Measurements from ENCODE around the gene C1orf115. TPM values are rescaled to one million over a fixed set of nuclear protein-coding genes. Genes with fewer than 3 reads are reported as not detected.

Gene C1orf115, protein sequence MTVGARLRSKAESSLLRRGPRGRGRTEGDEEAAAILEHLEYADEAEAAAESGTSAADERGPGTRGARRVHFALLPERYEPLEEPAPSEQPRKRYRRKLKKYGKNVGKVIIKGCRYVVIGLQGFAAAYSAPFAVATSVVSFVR
- 1 to 10 TPM in 6 of 8 experiments, under 1 TPM in 2; 0.46 to 8.6 (median 1.8) TPM for total RNA-seq

DNA sequence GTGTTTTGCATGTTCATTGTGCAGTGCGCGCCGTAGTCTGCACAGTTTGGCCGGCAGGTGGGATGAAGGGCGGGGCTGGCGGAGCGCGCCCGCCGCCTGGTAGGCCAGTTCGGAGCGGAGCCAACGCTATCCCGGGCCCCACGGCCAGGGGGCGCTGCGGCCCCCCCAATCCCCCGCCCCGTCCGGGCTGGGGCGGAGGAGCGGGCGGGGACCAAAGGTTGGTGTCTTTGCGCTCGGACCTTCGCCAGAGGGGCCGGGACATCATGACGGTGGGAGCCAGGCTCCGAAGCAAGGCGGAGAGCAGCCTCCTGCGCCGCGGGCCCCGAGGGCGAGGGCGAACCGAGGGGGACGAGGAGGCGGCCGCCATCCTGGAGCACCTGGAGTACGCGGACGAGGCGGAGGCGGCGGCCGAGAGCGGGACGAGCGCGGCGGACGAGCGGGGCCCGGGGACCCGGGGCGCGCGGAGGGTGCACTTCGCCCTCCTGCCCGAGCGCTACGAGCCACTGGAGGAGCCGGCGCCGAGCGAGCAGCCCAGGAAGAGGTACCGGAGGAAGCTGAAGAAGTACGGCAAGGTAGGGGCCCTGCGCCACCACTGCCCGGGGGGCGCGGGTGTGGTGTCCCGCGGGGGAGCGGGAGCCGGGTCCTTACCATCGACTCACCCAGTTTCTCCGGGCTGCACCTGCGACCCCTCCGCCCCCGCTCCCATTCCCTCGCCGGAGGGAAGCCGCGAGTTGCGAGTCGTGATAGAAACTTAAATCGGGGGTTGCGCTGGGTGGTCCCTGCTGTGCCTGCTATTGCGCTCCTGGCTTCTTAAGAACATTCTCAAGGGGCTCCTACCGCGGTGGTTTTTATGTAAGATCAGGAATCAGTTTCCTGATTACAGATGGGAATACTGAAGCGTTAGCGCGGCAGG, at the start of gene C1orf115:
Gene C1orf115, plus strand, starts transcription at position 224 of the 913 bp plus-strand sequence. Its CDS starts 40 bp downstream, at position 264.
- H3K27ac ChIP-seq, result no peak within 1 kb of the TSS
- in situ Hi-C loops (cut with MboI; ENCODE audit: low pct_unique_long_range_greater_than_20kb in 2 of 9, low sequenced_read_pairs in 9 of 9, unreplicated experiment in 9 of 9), result no loop called here
- H3K4me1 ChIP-seq (replicated peaks in 1 of 2), result peaks cover 0 to 7% of the 10 kb centered on the region in 2 donors
- peak; percentile 79 to 98 (median 96) for ATAC-seq (replicated peaks in 6 of 8)
- WGBS, 10 experiments, result 6 to 48% (median 15%) methylated on average over 2 to 36 of the region's 96 CpGs; no CpG with 5 or more reads in 2 of the 10 experiments
- peak within 1 kb of the TSS; percentile 55 to 84 (median 59) for H3K4me3 ChIP-seq

DNA sequence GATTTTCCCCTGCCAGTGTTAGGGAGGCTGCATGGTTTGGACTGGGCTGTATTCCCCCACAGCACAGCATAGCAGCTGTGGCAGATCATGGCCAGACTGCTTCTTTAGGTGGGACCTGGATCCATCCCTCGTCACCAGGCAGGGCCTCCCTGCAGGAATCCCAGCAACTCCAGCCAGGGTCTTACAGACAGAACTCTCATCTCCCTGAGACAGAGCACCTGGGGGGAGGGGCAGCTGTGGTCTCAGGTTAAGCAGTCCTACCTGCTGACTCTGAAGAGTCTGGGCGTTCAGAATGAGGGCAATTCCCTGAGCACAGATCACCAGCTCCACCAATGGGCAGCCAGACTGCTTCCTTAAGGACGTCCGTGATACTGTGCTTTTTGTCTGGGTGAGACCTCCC, 47.9 kb upstream of the C1orf115 start:
- H3K4me1 ChIP-seq (replicated peaks in 1 of 2), result no peaks in the 10 kb centered on the region
- no peak overlapping the region for H3K27ac ChIP-seq
- no peak overlapping the region for H3K4me3 ChIP-seq
- 60 to 100% (median 81%) methylated on average over 1 to 3 of the region's 4 CpGs; no CpG with 5 or more reads in 6 of the 10 experiments for WGBS, 10 experiments
- no peak for ATAC-seq (replicated peaks in 6 of 8)
- in situ Hi-C loops (cut with MboI; ENCODE audit: low pct_unique_long_range_greater_than_20kb in 2 of 9, low sequenced_read_pairs in 9 of 9, unreplicated experiment in 9 of 9), result no loop called here

DNA sequence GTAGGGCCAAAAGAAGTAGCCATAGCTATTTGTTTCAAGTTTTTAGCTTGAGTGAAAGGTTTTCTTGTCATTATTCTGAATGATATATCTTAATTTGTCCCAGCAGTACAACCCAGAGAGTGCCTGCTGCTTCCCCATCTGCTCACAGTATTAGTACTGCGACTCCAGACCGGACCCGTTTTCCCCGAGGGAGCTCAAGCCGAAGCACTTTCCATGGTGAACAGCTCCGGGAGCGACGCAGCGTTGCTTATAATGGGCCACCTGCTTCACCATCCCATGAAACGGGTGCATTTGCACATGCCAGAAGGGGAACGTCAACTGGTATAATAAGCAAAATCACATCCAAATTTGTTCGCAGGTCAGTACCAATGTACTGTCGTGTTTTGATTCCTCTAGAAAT, 37.2 kb upstream of the C1orf115 start:
- Histone ChIP-seq H3K27ac (no peak overlapping the region), H3K4me1 (replicated peaks in 1 of 2) (no peaks in the 10 kb centered on the region), H3K4me3 (no peak overlapping the region)
- 50 to 94% (median 63%) methylated on average over 1 to 13 of the region's 13 CpGs for WGBS, 10 experiments
- no peak for ATAC-seq (replicated peaks in 6 of 8)
- in situ Hi-C loops (cut with MboI; ENCODE audit: low pct_unique_long_range_greater_than_20kb in 2 of 9, low sequenced_read_pairs in 9 of 9, unreplicated experiment in 9 of 9), result no loop called here

DNA sequence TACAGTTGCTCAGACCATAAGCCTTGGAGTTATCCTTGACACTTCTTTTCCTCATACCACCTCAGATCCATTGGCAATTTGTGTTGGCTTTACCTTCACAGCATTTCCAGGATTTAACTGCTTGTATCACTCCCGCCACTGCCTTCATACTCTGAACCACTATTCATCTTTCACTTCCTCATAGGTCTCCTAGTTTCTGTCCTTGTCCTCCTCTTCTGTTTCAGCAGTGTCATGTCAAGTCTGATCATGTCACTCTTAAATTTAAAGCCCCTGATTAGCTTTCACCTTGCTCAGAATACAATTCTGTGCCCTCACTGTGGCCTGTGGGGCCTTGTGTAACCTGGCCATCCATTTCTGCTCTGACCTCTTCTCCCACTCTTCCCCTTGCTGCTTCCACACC, 34.7 kb upstream of the C1orf115 start:
- ATAC-seq (replicated peaks in 6 of 8), result no peak
- no peak overlapping the region for H3K27ac ChIP-seq
- in situ Hi-C loops (cut with MboI; ENCODE audit: low pct_unique_long_range_greater_than_20kb in 2 of 9, low sequenced_read_pairs in 9 of 9, unreplicated experiment in 9 of 9), result no loop called here

DNA sequence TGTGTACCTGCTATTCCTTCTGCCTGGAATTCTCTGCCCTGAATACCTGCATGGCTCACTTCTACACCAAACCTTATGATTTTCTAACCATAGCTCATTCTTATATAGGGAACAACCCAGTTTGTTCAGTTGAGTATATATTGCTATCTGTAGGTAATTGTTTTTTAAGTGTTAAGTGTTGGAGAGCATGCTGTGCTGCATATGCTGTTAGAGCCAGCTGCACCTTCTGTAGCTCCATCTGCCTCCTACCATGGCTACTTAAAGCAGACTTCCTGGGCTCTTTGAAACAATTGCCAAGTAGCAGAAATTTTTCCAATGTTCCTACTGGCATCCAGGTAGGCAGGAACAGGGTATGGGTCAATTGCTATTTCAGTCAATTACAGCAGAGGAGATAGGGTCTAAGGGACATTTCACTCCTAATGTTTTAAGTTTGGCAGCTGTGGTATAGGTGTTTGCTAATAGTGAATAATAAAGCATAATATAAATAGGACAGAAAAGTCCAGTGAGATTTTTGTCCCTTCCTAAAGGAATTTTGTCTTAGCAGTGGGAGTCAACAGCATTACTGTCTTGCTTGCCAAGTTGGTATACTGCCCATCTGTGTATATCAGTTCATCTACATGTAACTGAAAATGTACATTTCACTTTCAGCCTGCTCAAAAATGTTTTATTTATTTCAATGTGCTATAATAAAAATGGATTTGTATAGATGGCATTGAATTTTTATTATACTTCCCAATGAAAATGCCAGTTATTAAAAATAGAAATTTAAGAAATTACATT, 34.0 kb upstream of the C1orf115 start:
- in situ Hi-C loops (cut with MboI; ENCODE audit: low pct_unique_long_range_greater_than_20kb in 2 of 9, low sequenced_read_pairs in 9 of 9, unreplicated experiment in 9 of 9), result no loop called here
- Histone ChIP-seq H3K4me3 (no peak overlapping the region), H3K4me1 (replicated peaks in 1 of 2) (no peaks in the 10 kb centered on the region), H3K27ac (no peak overlapping the region)
- peak in 1 of 8 experiments; percentile 74 for ATAC-seq (replicated peaks in 6 of 8)

More for the DNA sequence above, 34.7 kb upstream of the C1orf115 start:
- 83 to 100% (median 100%) methylated on average over 1 of the region's 1 CpG; no CpG with 5 or more reads in 1 of the 10 experiments for WGBS, 10 experiments
- H3K4me3 ChIP-seq, result no peak overlapping the region
- no peaks in the 10 kb centered on the region for H3K4me1 ChIP-seq (replicated peaks in 1 of 2)

DNA sequence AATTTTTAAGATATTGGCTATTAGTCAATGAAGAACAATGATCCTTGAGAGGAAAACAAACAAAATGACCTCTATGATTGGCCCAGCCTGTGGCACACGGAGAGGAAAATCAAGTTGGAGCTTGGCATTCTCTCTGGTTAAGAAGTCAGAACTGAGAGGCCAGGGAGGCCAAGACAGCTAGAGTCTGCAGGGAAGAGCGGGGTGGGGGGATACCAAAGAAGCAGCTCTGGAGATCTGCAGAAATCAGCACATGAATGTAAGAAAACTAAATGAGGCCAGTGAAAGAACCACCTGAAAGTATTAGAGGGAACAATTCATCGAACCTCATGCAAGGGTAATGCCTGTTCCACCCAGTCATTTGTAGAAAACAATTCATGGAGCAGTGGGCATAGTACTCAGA, 23.8 kb upstream of the C1orf115 start:
- in situ Hi-C loops (cut with MboI; ENCODE audit: low pct_unique_long_range_greater_than_20kb in 2 of 9, low sequenced_read_pairs in 9 of 9, unreplicated experiment in 9 of 9), result no loop called here
- H3K4me1 ChIP-seq (replicated peaks in 1 of 2), result no peaks in the 10 kb centered on the region
- no peak overlapping the region for H3K4me3 ChIP-seq
- H3K27ac ChIP-seq, result no peak overlapping the region
- 13 to 100% (median 73%) methylated on average over 1 to 3 of the region's 3 CpGs; no CpG with 5 or more reads in 1 of the 10 experiments for WGBS, 10 experiments
- ATAC-seq (replicated peaks in 6 of 8), result no peak

DNA sequence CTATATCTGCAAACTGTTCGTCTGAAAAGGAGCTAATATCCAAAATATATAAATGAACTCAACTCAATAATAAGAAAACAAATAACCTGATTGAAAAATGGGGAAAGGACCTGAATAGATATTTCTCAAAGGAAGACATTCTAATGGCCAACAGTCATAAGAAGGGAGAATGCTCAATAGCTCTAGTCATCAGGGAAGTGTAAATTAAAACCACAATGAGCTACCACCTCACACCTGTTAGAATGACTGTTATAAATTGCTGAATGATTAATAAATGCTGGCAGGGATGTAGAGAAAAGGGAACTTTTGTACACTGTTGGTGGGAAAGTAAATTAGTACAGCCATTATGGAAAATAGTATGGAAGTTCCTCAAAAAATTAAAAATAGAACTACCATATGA, 21.2 kb upstream of the C1orf115 start:
- no peaks in the 10 kb centered on the region for H3K4me1 ChIP-seq (replicated peaks in 1 of 2)
- in situ Hi-C loops (cut with MboI; ENCODE audit: low pct_unique_long_range_greater_than_20kb in 2 of 9, low sequenced_read_pairs in 9 of 9, unreplicated experiment in 9 of 9), result no loop called here
- H3K4me3 ChIP-seq, result no peak overlapping the region
- no peak overlapping the region for H3K27ac ChIP-seq
- 0 to 100% (median 83%) methylated on average over 1 of the region's 1 CpG; no CpG with 5 or more reads in 1 of the 10 experiments for WGBS, 10 experiments
- no peak for ATAC-seq (replicated peaks in 6 of 8)

DNA sequence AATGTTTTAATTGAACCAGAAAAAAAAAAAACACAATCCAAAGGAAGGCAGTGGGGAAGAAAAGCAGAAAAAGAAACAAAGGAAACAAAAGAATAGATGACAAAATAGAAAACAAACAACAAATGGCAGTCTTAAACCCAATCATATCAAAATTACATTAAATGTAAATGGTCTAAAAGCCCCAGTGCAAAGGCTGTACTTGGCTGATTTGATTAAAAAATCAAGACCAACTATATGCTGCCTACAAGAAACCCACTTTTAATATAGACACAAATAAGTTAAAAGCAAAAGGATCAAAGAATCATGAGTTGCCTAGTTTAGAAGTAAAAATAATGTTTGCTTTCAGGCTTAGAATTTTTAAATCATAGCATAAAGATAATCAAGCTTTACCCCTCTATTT, 19.8 kb upstream of the C1orf115 start:
- in situ Hi-C loops (cut with MboI; ENCODE audit: low pct_unique_long_range_greater_than_20kb in 2 of 9, low sequenced_read_pairs in 9 of 9, unreplicated experiment in 9 of 9), result no loop called here
- Histone ChIP-seq H3K4me3 (no peak overlapping the region), H3K4me1 (replicated peaks in 1 of 2) (no peaks in the 10 kb centered on the region), H3K27ac (no peak overlapping the region)
- no peak for ATAC-seq (replicated peaks in 6 of 8)

DNA sequence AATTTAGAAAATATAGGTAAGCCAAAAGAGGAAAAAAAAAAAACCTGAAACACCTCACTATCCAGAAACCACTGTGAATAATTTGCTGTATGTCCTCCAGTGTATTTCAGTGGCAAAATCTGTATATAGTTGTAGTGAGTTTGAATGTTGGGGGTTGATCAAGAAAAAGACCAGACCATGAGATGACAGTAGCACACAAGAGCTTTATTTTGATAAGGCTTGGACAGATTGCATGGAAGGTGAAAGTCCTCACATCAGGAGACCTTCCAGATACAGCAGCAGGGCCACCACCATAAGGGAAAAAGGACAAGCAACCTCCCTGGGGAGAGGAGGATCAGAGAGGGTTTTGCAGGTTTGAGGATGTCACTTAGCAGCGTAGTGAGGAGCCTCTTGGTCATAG, 16.2 kb upstream of the C1orf115 start:
- H3K27ac ChIP-seq, result no peak overlapping the region
- in situ Hi-C loops (cut with MboI; ENCODE audit: low pct_unique_long_range_greater_than_20kb in 2 of 9, low sequenced_read_pairs in 9 of 9, unreplicated experiment in 9 of 9), result no loop called here
- 20 to 100% (median 100%) methylated on average over 1 of the region's 1 CpG; no CpG with 5 or more reads in 3 of the 10 experiments for WGBS, 10 experiments
- H3K4me1 ChIP-seq (replicated peaks in 1 of 2), result no peaks in the 10 kb centered on the region
- no peak for ATAC-seq (replicated peaks in 6 of 8)
- no peak overlapping the region for H3K4me3 ChIP-seq

DNA sequence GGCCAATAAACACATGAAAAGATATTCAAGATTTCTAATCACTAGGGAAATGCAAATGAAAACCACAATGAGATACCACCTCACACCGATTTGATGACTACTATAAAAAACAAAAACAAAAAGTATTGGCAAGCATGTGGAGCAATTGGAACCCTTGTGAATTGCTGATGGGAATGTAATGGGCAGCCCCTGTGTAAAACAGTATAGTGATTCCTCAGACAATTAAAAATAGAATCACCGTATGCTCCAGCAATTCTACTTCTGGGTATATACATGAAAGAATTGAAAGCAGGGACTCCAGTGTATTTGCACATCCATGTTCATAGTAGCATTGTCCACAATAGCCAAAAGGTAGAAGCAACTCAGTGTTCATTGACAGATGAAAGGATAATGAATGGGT, 12.9 kb upstream of the C1orf115 start:
- in situ Hi-C loops (cut with MboI; ENCODE audit: low pct_unique_long_range_greater_than_20kb in 2 of 9, low sequenced_read_pairs in 9 of 9, unreplicated experiment in 9 of 9), result no loop called here
- no peak overlapping the region for H3K27ac ChIP-seq
- WGBS, 10 experiments, result 26 to 100% (median 90%) methylated on average over 1 to 2 of the region's 2 CpGs
- no peak overlapping the region for H3K4me3 ChIP-seq
- no peak for ATAC-seq (replicated peaks in 6 of 8)
- no peaks in the 10 kb centered on the region for H3K4me1 ChIP-seq (replicated peaks in 1 of 2)

DNA sequence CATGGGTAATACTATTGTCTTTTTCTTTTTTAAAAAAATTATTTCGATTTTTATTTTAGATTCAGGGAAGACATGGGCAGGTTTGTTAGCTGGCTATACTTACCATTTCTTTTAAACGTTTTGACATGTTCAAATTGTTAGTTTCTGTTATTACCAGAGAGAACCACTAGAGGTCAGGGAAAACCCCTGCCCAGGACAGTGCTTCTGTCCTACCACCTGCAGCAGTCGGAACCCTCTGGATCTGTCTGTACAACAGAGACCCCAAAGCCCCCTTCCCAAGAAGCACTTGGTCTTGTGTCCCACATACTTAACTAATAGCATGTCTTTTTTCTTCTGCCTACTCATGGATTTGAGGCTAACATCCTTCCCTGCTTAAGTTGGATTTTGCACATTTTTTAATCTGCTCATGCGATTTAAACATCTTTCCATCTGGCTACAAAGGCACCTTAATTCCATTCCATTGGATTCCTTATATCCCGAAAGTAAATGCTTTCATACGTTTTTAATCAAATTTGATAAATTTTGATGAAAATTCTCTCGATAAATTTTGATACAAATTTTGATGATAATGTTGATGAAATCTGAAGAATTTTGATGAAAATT, 10.0 kb upstream of the C1orf115 start:
- Histone ChIP-seq H3K4me3 (no peak overlapping the region), H3K4me1 (replicated peaks in 1 of 2) (no peaks in the 10 kb centered on the region), H3K27ac (no peak overlapping the region)
- 11 to 56% (median 22%) methylated on average over 3 to 7 of the region's 7 CpGs for WGBS, 10 experiments
- in situ Hi-C loops (cut with MboI; ENCODE audit: low pct_unique_long_range_greater_than_20kb in 2 of 9, low sequenced_read_pairs in 9 of 9, unreplicated experiment in 9 of 9), result no loop called here
- ATAC-seq (replicated peaks in 6 of 8), result peak; percentile 54 to 82 (median 62)

DNA sequence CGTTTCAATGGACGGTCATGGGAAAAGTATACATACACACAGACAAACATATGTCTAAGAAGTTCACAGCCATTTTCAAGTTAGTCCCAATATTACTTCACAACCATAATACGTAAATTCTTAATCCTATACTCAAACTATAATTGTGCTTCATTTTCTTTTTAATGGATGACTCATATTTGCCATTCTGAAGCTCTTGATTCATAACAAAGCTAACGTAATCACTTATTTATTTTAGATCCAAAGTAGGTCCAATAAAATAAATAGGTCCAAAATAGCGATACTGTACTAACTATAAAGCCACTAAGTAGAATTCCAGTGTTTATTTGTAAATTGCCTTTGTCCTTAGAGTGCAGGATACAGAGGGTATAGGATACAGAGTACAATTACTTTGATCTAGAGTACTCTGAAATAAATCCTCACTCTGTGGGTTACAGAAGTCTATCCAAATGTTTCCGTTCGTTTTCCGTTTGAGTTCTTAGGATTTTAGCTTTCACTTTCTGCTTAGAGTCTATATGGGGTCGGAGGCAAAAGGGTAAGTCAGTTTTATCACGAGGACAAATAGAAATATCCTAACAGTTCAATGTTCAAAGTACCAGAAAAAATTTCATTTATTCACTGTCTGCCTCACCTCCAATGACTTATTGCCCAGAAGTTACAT, 8.8 kb upstream of the C1orf115 start:
- Histone ChIP-seq H3K27ac (no peak overlapping the region), H3K4me3 (no peak overlapping the region), H3K4me1 (replicated peaks in 1 of 2) (no peaks in the 10 kb centered on the region)
- WGBS, 10 experiments, result 32 to 92% (median 89%) methylated on average over 7 to 10 of the region's 10 CpGs
- in situ Hi-C loops (cut with MboI; ENCODE audit: low pct_unique_long_range_greater_than_20kb in 2 of 9, low sequenced_read_pairs in 9 of 9, unreplicated experiment in 9 of 9), result no loop called here
- ATAC-seq (replicated peaks in 6 of 8), result peak in 1 of 8 experiments; percentile 20

Data from motor neuron (in vitro differentiated cells).